OCI-LY1 (cell line): ENCODE data around the gene PARD3B.

Experiments used
- H2AFZ ChIP-seq: fragments of 200-600 bp; sonication (generic), shearing (Covaris generic); 2 replicates; pipeline ENCODE4 v1.6.0; 2014; ENCODE audit warnings: antibody characterized with exemption, mild to moderate bottlenecking, low read length
- H3F3A ChIP-seq: fragments of 200-600 bp; sonication (generic), shearing (Covaris generic); 2 replicates; pipeline ENCODE4 v1.6.0; 2014; ENCODE audit warnings: mild to moderate bottlenecking, antibody characterized with exemption, low read length, moderate library complexity; ENCODE audit not compliant: insufficient read depth
- H3K27ac ChIP-seq: fragments of 200-600 bp; sonication (generic); 2 replicates; pipeline ENCODE4 v1.5.1; 2014; ENCODE audit warnings: low read length, mixed run types, mild to moderate bottlenecking, low read depth; ENCODE audit not compliant: poor library complexity, severe bottlenecking
- H3K27me3 ChIP-seq: fragments of 200-600 bp; sonication (generic); 2 replicates; pipeline ENCODE4 v1.6.0; 2014; ENCODE audit warnings: antibody characterized with exemption, mild to moderate bottlenecking, low read length, moderate library complexity; ENCODE audit not compliant: insufficient read depth
- H3K36me3 ChIP-seq: fragments of 200-600 bp; sonication (generic); 2 replicates; pipeline ENCODE4 v1.6.1; 2014; ENCODE audit warnings: mild to moderate bottlenecking, antibody characterized with exemption, low read length, moderate library complexity, mixed read lengths; ENCODE audit not compliant: insufficient read depth
- H3K4me1 ChIP-seq: fragments of 200-600 bp; sonication (generic); 2 replicates; pipeline ENCODE4 v1.5.1; 2014; ENCODE audit warnings: mild to moderate bottlenecking, low read length, moderate library complexity; ENCODE audit not compliant: insufficient read depth, severe bottlenecking
- H3K4me2 ChIP-seq: fragments of 200-600 bp; sonication (generic), shearing (Covaris generic); 2 replicates; pipeline ENCODE4 v1.6.1; 2014; ENCODE audit warnings: low read length
- H3K4me3 ChIP-seq: fragments of 200-600 bp; sonication (generic); 2 replicates; pipeline ENCODE4 v1.5.1; 2014; ENCODE audit warnings: low read length, low read depth, mild to moderate bottlenecking, mixed read lengths; ENCODE audit not compliant: poor library complexity, severe bottlenecking
- H3K79me2 ChIP-seq: fragments of 200-600 bp; shearing (Covaris generic); 2 replicates; pipeline ENCODE4 v1.6.1; 2016; ENCODE audit warnings: mixed run types, low read length, mixed read lengths; ENCODE audit not compliant: insufficient read depth
- H3K9ac ChIP-seq: fragments of 200-600 bp; sonication (generic), shearing (Covaris generic); 2 replicates; pipeline ENCODE4 v1.6.1; 2014; ENCODE audit warnings: mild to moderate bottlenecking, low read length, mixed read lengths
- H3K9me2 ChIP-seq: fragments of 200-600 bp; sonication (generic), shearing (Covaris generic); 2 replicates; pipeline ENCODE4 v1.6.1; 2014; ENCODE audit warnings: low read depth, mild to moderate bottlenecking, low read length, mixed read lengths
- H3K9me3 ChIP-seq: fragments of 200-600 bp; shearing (Covaris generic); 2 replicates; pipeline ENCODE4 v1.6.1; 2014; ENCODE audit warnings: low read length, mixed read lengths
- H4K20me1 ChIP-seq: fragments of 200-600 bp; sonication (generic), shearing (Covaris generic); 2 replicates; pipeline ENCODE4 v1.6.0; 2016; ENCODE audit warnings: mild to moderate bottlenecking, low read length; ENCODE audit not compliant: insufficient read depth
- CTCF ChIP-seq: fragments of 200-600 bp; sonication (generic), shearing (Covaris generic); IDR thresholded peaks from 2 replicates; pipeline ENCODE4 v1.5.1; 2017; ENCODE audit warnings: mild to moderate bottlenecking, antibody characterized with exemption, low read length, moderate library complexity, mixed read lengths
- EZH2 ChIP-seq: fragments of 200-600 bp; sonication (generic), shearing (Covaris generic); IDR thresholded peaks from 2 replicates; pipeline ENCODE4 v1.8.0; 2017; ENCODE audit warnings: borderline replicate concordance, mixed run types, mild to moderate bottlenecking, antibody characterized with exemption, low read length, moderate library complexity, mixed read lengths

Gene PARD3B

GRCh38 chr2:204611764-204612163 lies 66.5 kb downstream of the PARD3B start:
- H3K4me1 ChIP-seq: no peaks in the 10 kb centered on the region
- H3K4me3 ChIP-seq: no peak overlapping the region
- H3K9ac ChIP-seq: no peak overlapping the region
- no peaks in the 10 kb centered on the region for H3K79me2 ChIP-seq
- H3K27me3 ChIP-seq: no peaks in the 10 kb centered on the region
- H3K4me2 ChIP-seq: no peak overlapping the region
- no peaks in the 10 kb centered on the region for H3K36me3 ChIP-seq
- no peaks in the 10 kb centered on the region for H3K9me2 ChIP-seq
- TF ChIP-seq CTCF (no peak), EZH2 (no peak)
- no peak overlapping the region for H2AFZ ChIP-seq
- H3F3A ChIP-seq: no peaks in the 10 kb centered on the region
- H3K27ac ChIP-seq: no peak overlapping the region
- no peaks in the 10 kb centered on the region for H3K9me3 ChIP-seq
- no peaks in the 10 kb centered on the region for H4K20me1 ChIP-seq

- no peaks in the 10 kb centered on the region for H3K36me3 ChIP-seq
These were observed 68.4 kb downstream of the PARD3B start for GRCh38 chr2:204613635-204614034.

GRCh38 chr2:204615456-204615855 lies 70.2 kb downstream of the PARD3B start:
- Histone ChIP-seq H3K27ac (no peak overlapping the region), H3K9me2 (no peaks in the 10 kb centered on the region), H3K79me2 (no peaks in the 10 kb centered on the region), H3K4me1 (no peaks in the 10 kb centered on the region), H3K4me3 (no peak overlapping the region), H2AFZ (no peak overlapping the region), H3K27me3 (no peaks in the 10 kb centered on the region), H3K4me2 (no peak overlapping the region), H4K20me1 (no peaks in the 10 kb centered on the region), H3F3A (no peaks in the 10 kb centered on the region), H3K9me3 (no peaks in the 10 kb centered on the region), H3K36me3 (no peaks in the 10 kb centered on the region), H3K9ac (no peak overlapping the region)
- TF ChIP-seq CTCF (no peak), EZH2 (no peak)

More at GRCh38 chr2:204613635-204614034, 68.4 kb downstream of the PARD3B start:
- Histone ChIP-seq H3K4me1 (no peaks in the 10 kb centered on the region), H3K27me3 (no peaks in the 10 kb centered on the region), H3K9me3 (no peaks in the 10 kb centered on the region), H3K27ac (no peak overlapping the region), H3K4me3 (no peak overlapping the region), H2AFZ (no peak overlapping the region), H3K79me2 (no peaks in the 10 kb centered on the region), H3K4me2 (no peak overlapping the region), H3K9me2 (no peaks in the 10 kb centered on the region), H4K20me1 (no peaks in the 10 kb centered on the region), H3K9ac (no peak overlapping the region), H3F3A (no peaks in the 10 kb centered on the region)
- no peak for TF ChIP-seq CTCF
- no peak for TF ChIP-seq EZH2
